H9 (cell line): ENCODE data around the gene TTC3. TPM values are rescaled to one million over a fixed set of nuclear protein-coding genes. Genes with fewer than 3 reads are reported as not detected.

ENCODE experiments used
- DNase-seq: peaks from one replicate; pipeline ENCODE4 v3.0.0-alpha.2; 2017
- H2AFZ ChIP-seq: one replicate; pipeline ENCODE4 v1.6.1; 2013; ENCODE audit warnings: mild to moderate bottlenecking, low read length, control low read depth, moderate library complexity
- H2AK5ac ChIP-seq: 2 replicates; pipeline ENCODE4 v1.6.1; 2013; ENCODE audit warnings: low read length, control low read depth, mixed read lengths; ENCODE audit not compliant: insufficient read length
- H2BK120ac ChIP-seq: one replicate; pipeline ENCODE4 v1.6.1; 2013; ENCODE audit warnings: low read depth, mild to moderate bottlenecking, low read length, control low read depth, inconsistent platforms; ENCODE audit not compliant: poor library complexity, severe bottlenecking
- H2BK12ac ChIP-seq: 2 replicates; pipeline ENCODE4 v1.6.1; 2013; ENCODE audit warnings: low read length, control low read depth, mixed read lengths, low read depth; ENCODE audit not compliant: insufficient read length
- H2BK15ac ChIP-seq: 2 replicates; pipeline ENCODE4 v1.6.1; 2013; ENCODE audit warnings: low read depth, low read length, control low read depth
- H2BK20ac ChIP-seq: one replicate; pipeline ENCODE4 v1.6.1; 2013; ENCODE audit warnings: low read depth, mild to moderate bottlenecking, low read length, control low read depth, inconsistent platforms; ENCODE audit not compliant: poor library complexity, severe bottlenecking
- H2BK5ac ChIP-seq: 2 replicates; pipeline ENCODE4 v1.6.1; 2013; ENCODE audit warnings: low read length, control low read depth, mixed read lengths; ENCODE audit not compliant: insufficient read length
- H3K14ac ChIP-seq: 2 replicates; pipeline ENCODE4 v1.6.1; 2013; ENCODE audit warnings: low read length, control low read depth; ENCODE audit not compliant: insufficient read depth
- H3K18ac ChIP-seq: 2 replicates; pipeline ENCODE4 v1.6.1; 2013; ENCODE audit warnings: low read depth, mild to moderate bottlenecking, mixed read lengths, low read length, control low read depth; ENCODE audit not compliant: insufficient read length
- H3K23ac ChIP-seq: 2 replicates; pipeline ENCODE4 v1.6.1; 2013; ENCODE audit warnings: low read length, control low read depth, mixed read lengths, low read depth; ENCODE audit not compliant: insufficient read length
- H3K23me2 ChIP-seq: 2 replicates; pipeline ENCODE4 v1.6.1; 2013; ENCODE audit warnings: low read depth, mild to moderate bottlenecking, mixed read lengths, low read length, control low read depth; ENCODE audit not compliant: insufficient read length, poor library complexity, severe bottlenecking
- H3K27ac ChIP-seq: 2 replicates; pipeline ENCODE4 v1.5.1; 2013; ENCODE audit warnings: low read length, control low read depth, mixed read lengths, low read depth; ENCODE audit not compliant: insufficient read length
- H3K27me3 ChIP-seq: 2 replicates; pipeline ENCODE4 v1.6.1; 2013; ENCODE audit warnings: low read length, control low read depth, inconsistent platforms; ENCODE audit not compliant: insufficient read depth
- H3K4ac ChIP-seq: 2 replicates; pipeline ENCODE4 v1.6.1; 2013; ENCODE audit warnings: low read depth, mild to moderate bottlenecking, control low read depth, inconsistent platforms, low read length, moderate library complexity
- H3K4me1 ChIP-seq: 2 replicates; pipeline ENCODE4 v1.6.1; 2013; ENCODE audit warnings: low read length, control low read depth, inconsistent platforms; ENCODE audit not compliant: insufficient read depth
- H3K4me2 ChIP-seq: 2 replicates; pipeline ENCODE4 v1.6.1; 2013; ENCODE audit warnings: low read length, control low read depth, mixed read lengths; ENCODE audit not compliant: insufficient read length, insufficient read depth
- H3K56ac ChIP-seq: 2 replicates; pipeline ENCODE4 v1.6.1; 2013; ENCODE audit warnings: low read depth, mild to moderate bottlenecking, mixed read lengths, low read length, control low read depth; ENCODE audit not compliant: insufficient read length
- H3K79me1 ChIP-seq: 2 replicates; pipeline ENCODE4 v1.6.1; 2013; ENCODE audit warnings: low read depth, mild to moderate bottlenecking, moderate library complexity, low read length, control low read depth, inconsistent platforms; ENCODE audit not compliant: insufficient read depth, poor library complexity, severe bottlenecking
- H3K79me2 ChIP-seq: 2 replicates; pipeline ENCODE4 v1.6.1; 2013; ENCODE audit warnings: low read length, control low read depth, inconsistent platforms; ENCODE audit not compliant: insufficient read depth
- H3K9ac ChIP-seq: 2 replicates; pipeline ENCODE4 v1.6.1; 2013; ENCODE audit warnings: low read length, control low read depth, mixed read lengths; ENCODE audit not compliant: insufficient read length; ENCODE audit errors: extremely low read depth
- H3K9me3 ChIP-seq: one replicate; pipeline ENCODE4 v1.6.1; 2013; ENCODE audit warnings: low read depth, low read length, inconsistent platforms; ENCODE audit not compliant: control insufficient read depth
- H3T11ph ChIP-seq: one replicate; pipeline ENCODE4 v1.6.1; 2013; ENCODE audit warnings: mild to moderate bottlenecking, low read length, control low read depth, inconsistent platforms
- H4K20me1 ChIP-seq: one replicate; pipeline ENCODE4 v1.6.1; 2013; ENCODE audit not compliant: control insufficient read depth, insufficient read length, insufficient read depth
- H4K5ac ChIP-seq: 2 replicates; pipeline ENCODE4 v1.6.1; 2013; ENCODE audit warnings: low read depth, mild to moderate bottlenecking, mixed read lengths, low read length, control low read depth; ENCODE audit not compliant: insufficient read length
- H4K8ac ChIP-seq: replicated peaks from 2 replicates; pipeline ENCODE4 v1.6.1; 2013; ENCODE audit warnings: low read length, control low read depth, mixed read lengths, low read depth; ENCODE audit not compliant: insufficient read length
- H4K91ac ChIP-seq: 2 replicates; pipeline ENCODE4 v1.6.1; 2013; ENCODE audit warnings: low read depth, mild to moderate bottlenecking, moderate library complexity, mixed read lengths, low read length, control low read depth; ENCODE audit not compliant: insufficient read length
- H3K27ac Mint-ChIP-seq, 3 experiments: 2 replicates in 2 of 3; 3 replicates in 1 of 3; pipeline ENCODE4 v1.8.0; 2020 to 2021; ENCODE audit warnings: mixed read lengths in 3 of 3, mild to moderate bottlenecking in 1 of 3, moderate library complexity in 1 of 3
- H3K27me3 Mint-ChIP-seq: 2 replicates; pipeline ENCODE4 v1.8.0; 2021; ENCODE audit warnings: low read depth, mild to moderate bottlenecking, moderate library complexity, mixed read lengths
- H3K36me3 Mint-ChIP-seq, 3 experiments: 2 replicates in 2 of 3; 3 replicates in 1 of 3; pipeline ENCODE4 v1.8.0; 2020 to 2021; ENCODE audit warnings: low read depth in 3 of 3, mixed read lengths in 3 of 3; ENCODE audit not compliant: insufficient read depth in 1 of 3
- H3K4me1 Mint-ChIP-seq, 2 experiments: 2 replicates each; pipeline ENCODE4 v1.8.0; 2020; ENCODE audit warnings: mixed read lengths in 2 of 2
- H3K4me3 Mint-ChIP-seq, 2 experiments: 2 replicates in 1 of 2; 3 replicates in 1 of 2; pipeline ENCODE4 v1.8.0; 2020 to 2021; ENCODE audit warnings: mild to moderate bottlenecking in 2 of 2, mixed read lengths in 2 of 2, moderate library complexity in 1 of 2
- H3K9me3 Mint-ChIP-seq, 2 experiments: 2 replicates in 1 of 2; 3 replicates in 1 of 2; pipeline ENCODE4 v1.8.0; 2020; ENCODE audit warnings: mild to moderate bottlenecking in 2 of 2, mixed read lengths in 2 of 2, moderate library complexity in 1 of 2
- CTCF ChIP-seq: fragments of 200-600 bp; sonication (generic); conservative IDR thresholded peaks from 3 replicates; pipeline ENCODE4 v1.8.0; 2021; ENCODE audit warnings: antibody characterized with exemption, mild to moderate bottlenecking
- WGBS: extraction: QIAGEN DNeasy Blood & Tissue Kit; methylation state at CpG from one replicate; pipeline ENCODE4 v1.1.7; 2013; ENCODE audit warnings: missing lambda C conversion rate, low lambda C conversion rate, mixed read lengths; ENCODE audit not compliant: insufficient read length; ENCODE audit errors: extremely low coverage; 5-methylcytosine and 5-hydroxymethylcytosine counted together
- total RNA-seq: library from RNA; stranded (reverse); gene quantifications from 2 replicates; pipeline ENCODE4 v1.2.1, GENCODE V29; 2021

The TTC3 gene
- total RNA-seq, 1 experiment from 2014 or later: 46.5 TPM

GRCh38 chr21:37030864-37031263 lies 42.2 kb upstream of the TTC3 start:
- no peak overlapping the region for H3K4ac ChIP-seq
- Mint-ChIP-seq H3K36me3 (no peaks in the 10 kb centered on the region), H3K27ac (no peak overlapping the region), H3K27me3 (peaks cover 55% of the 10 kb centered on the region), H3K4me3 (no peak overlapping the region), H3K4me1 (peaks cover 4 to 5% of the 10 kb centered on the region in 2 experiments), H3K9me3 (no peaks in the 10 kb centered on the region)
- no peak for DNase-seq
- H4K20me1 ChIP-seq: no peaks in the 10 kb centered on the region
- H3K4me2 ChIP-seq: no peak overlapping the region
- no peaks in the 10 kb centered on the region for H3K9me3 ChIP-seq
- H3K23me2 ChIP-seq: no peaks in the 10 kb centered on the region
- H2AK5ac ChIP-seq: no peak overlapping the region
- no peak overlapping the region for H4K8ac ChIP-seq
- no peak overlapping the region for H2BK5ac ChIP-seq
- no peak overlapping the region for H3K14ac ChIP-seq
- no peak overlapping the region for H2BK15ac ChIP-seq
- no peak overlapping the region for H3K23ac ChIP-seq
- no peaks in the 10 kb centered on the region for H3K79me2 ChIP-seq
- no peak overlapping the region for H3T11ph ChIP-seq
- no peak overlapping the region for H2BK12ac ChIP-seq
- no peak overlapping the region for H2AFZ ChIP-seq
- H4K91ac ChIP-seq: no peak overlapping the region
- no peaks in the 10 kb centered on the region for H3K79me1 ChIP-seq
- no peaks in the 10 kb centered on the region; the same call in 1 of the 2 replicates for H3K4me1 ChIP-seq
- H3K56ac ChIP-seq: no peak overlapping the region
- H3K27me3 ChIP-seq: no peaks in the 10 kb centered on the region; the same call in 1 of the 2 replicates
- H3K27ac ChIP-seq: no peak overlapping the region
- no peak overlapping the region for H3K18ac ChIP-seq
- H3K9ac ChIP-seq: no peak overlapping the region
- no peak overlapping the region for H4K5ac ChIP-seq
- no peak overlapping the region for H2BK120ac ChIP-seq
- TF ChIP-seq CTCF: no peak
- H2BK20ac ChIP-seq: no peak overlapping the region
- WGBS: no CpG with 5 or more reads among the region's 4 CpGs
